K562 (cell line): ENCODE results near the gene EGLN3. TPM values are rescaled to one million over a fixed set of nuclear protein-coding genes. Genes with fewer than 3 reads are reported as not detected.

Experiments used
- ATAC-seq: fragments of 200-7000 bp; cut with Tn5 transposase; 3 replicates; pipeline ENCODE4 v1.9.1; 2020; ENCODE audit warnings: moderate library complexity
- BruUV-seq: library from RNA; stranded (reverse); fragments of 400-500 nt; replicated peaks from 2 replicates; lab custom pipeline; 2021; lab: Mats Ljungman, UMichigan
- CTCF ChIA-PET: fragments of 300-600 bp; formaldehyde crosslinking; extraction: SDS; loops from one replicate; lab custom pipeline; 2021; ENCODE audit warnings: low intra/inter-chr PET ratio; lab: Yijun Ruan, JAX
- POLR2A ChIA-PET: fragments of 300-600, 350-650 bp; sonication (Branson Sonifier 250); formaldehyde crosslinking; extraction: SDS; loops from one replicate; lab custom pipeline; 2021; ENCODE audit warnings: antibody characterized with exemption, inconsistent platforms; lab: Yijun Ruan, JAX
- DNase-seq, 4 experiments: peaks; one replicate each; pipeline versions ENCODE4 v3.0.0 to v3.0.0-alpha.2; 2011 to 2018; ENCODE audit warnings: low spot score in 3 of 4, mixed read lengths in 3 of 4; ENCODE audit errors: extremely low read depth in 1 of 4
- FAIRE-seq: peaks from 2 replicates; lab custom pipeline; 2011; peaks lifted over from hg19 to GRCh38; lab: Jason Lieb, UNC
- H2AFZ ChIP-seq: 2 replicates; pipeline ENCODE4 v1.6.0; 2011; ENCODE audit warnings: low read depth, low read length, control low read depth, inconsistent platforms
- H3K27ac ChIP-seq: fragments of 200-600 bp; 3 replicates; pipeline ENCODE4 v1.8.0; 2011; ENCODE audit warnings: low read depth, mild to moderate bottlenecking, control low read depth, inconsistent platforms, low read length, moderate library complexity, mixed read lengths; ENCODE audit errors: extremely low read depth
- H3K27me3 ChIP-seq, 2 experiments: fragments of 300-600 bp in 1 of 2; 2 replicates in 1 of 2; 3 replicates in 1 of 2; pipeline versions ENCODE4 v1.6.0 to v1.8.0; 2011; ENCODE audit warnings: inconsistent platforms in 2 of 2, low read length in 2 of 2, mild to moderate bottlenecking in 1 of 2, mixed read lengths in 1 of 2, moderate library complexity in 1 of 2; ENCODE audit not compliant: control insufficient read depth in 2 of 2, insufficient read depth in 2 of 2
- H3K36me3 ChIP-seq: fragments of 300-600 bp; 3 replicates; pipeline ENCODE4 v1.8.0; 2011; ENCODE audit warnings: mild to moderate bottlenecking, low read length, inconsistent platforms; ENCODE audit not compliant: control insufficient read depth, insufficient read depth
- H3K4me1 ChIP-seq, 2 experiments: fragments of 200-600 bp in 1 of 2; replicated peaks in 1 of 2; 2 replicates in 1 of 2; 3 replicates in 1 of 2; pipeline versions ENCODE4 v1.5.1 to v1.8.0; 2011; ENCODE audit warnings: inconsistent platforms in 2 of 2, low read length in 2 of 2, mild to moderate bottlenecking in 1 of 2, mixed read lengths in 1 of 2, moderate library complexity in 1 of 2; ENCODE audit not compliant: control insufficient read depth in 2 of 2, insufficient read depth in 2 of 2
- H3K4me2 ChIP-seq: 2 replicates; pipeline ENCODE4 v1.6.1; 2011; ENCODE audit warnings: low read length, control low read depth, inconsistent platforms, mixed read lengths; ENCODE audit not compliant: insufficient read depth
- H3K4me3 ChIP-seq: fragments of 200-600 bp; sonication (generic), shearing (Covaris generic); 2 replicates; pipeline ENCODE4 v1.5.1; 2016; ENCODE audit warnings: control low read depth, inconsistent platforms
- H3K79me2 ChIP-seq: fragments of 200-600 bp; 3 replicates; pipeline ENCODE4 v1.8.0; 2011; ENCODE audit warnings: low read length, inconsistent platforms; ENCODE audit not compliant: control insufficient read depth, insufficient read depth
- H3K9ac ChIP-seq, 2 experiments: 2 replicates each; pipeline versions ENCODE4 v1.6.0 to v1.6.1; 2011; ENCODE audit warnings: low read depth in 2 of 2, low read length in 2 of 2, control low read depth in 1 of 2, inconsistent platforms in 1 of 2, mild to moderate bottlenecking in 1 of 2, mixed read lengths in 1 of 2; ENCODE audit not compliant: insufficient read depth in 1 of 2
- H3K9me1 ChIP-seq: one replicate; pipeline ENCODE4 v1.6.0; 2011; ENCODE audit warnings: inconsistent platforms, mild to moderate bottlenecking, low read length, moderate library complexity; ENCODE audit not compliant: control insufficient read depth, insufficient read depth
- H3K9me3 ChIP-seq: replicated peaks from 2 replicates; pipeline ENCODE4 v1.5.1; 2011; ENCODE audit warnings: low read depth, low read length, inconsistent platforms; ENCODE audit not compliant: control insufficient read depth, insufficient read depth
- H4K20me1 ChIP-seq: replicated peaks from 2 replicates; pipeline ENCODE4 v1.6.1; 2011; ENCODE audit warnings: low read length, inconsistent platforms, mixed read lengths; ENCODE audit not compliant: control insufficient read depth, insufficient read depth
- EP300 ChIP-seq: IDR thresholded peaks from 2 replicates; pipeline ENCODE4 v1.6.1; 2012; ENCODE audit warnings: low read length, improper control_type of control experiment
- HDAC1 ChIP-seq, 2 experiments: fragments of 450-650 bp; IDR thresholded peaks; 2 replicates each; pipeline ENCODE4 v1.6.1; 2016 to 2017; ENCODE audit warnings: inconsistent platforms in 1 of 2, mild to moderate bottlenecking in 1 of 2, moderate library complexity in 1 of 2
- KAT2B ChIP-seq: IDR thresholded peaks from one replicate; pipeline ENCODE4 v1.6.1; 2012; ENCODE audit warnings: low read depth, mild to moderate bottlenecking, control low read depth, inconsistent platforms, low read length, moderate library complexity
- NR1H2 ChIP-seq: sonication (generic); formaldehyde crosslinking; IDR thresholded peaks from 2 replicates; pipeline ENCODE4 v1.4.0; 2020; ENCODE audit warnings: mild to moderate bottlenecking, missing genetic modification reagents
- STAT5A ChIP-seq: IDR thresholded peaks from 2 replicates; pipeline ENCODE4 v1.6.1; 2012; ENCODE audit warnings: low read length, inconsistent platforms, borderline replicate concordance
- WGBS: fragments of 100-300 bp; shearing (Covaris generic); methylation state at CpG from one replicate; pipeline ENCODE4 v1.1.6; 2016; ENCODE audit warnings: low coverage, mixed read lengths; ENCODE audit not compliant: insufficient coverage; ENCODE audit errors: missing lambda C conversion rate; 5-methylcytosine and 5-hydroxymethylcytosine counted together
- in situ Hi-C: fragments of 300-500 bp; cut with MboI; formaldehyde crosslinking; loops from 4 replicates; pipeline ENCODE4 v1.15.0; 2018; ENCODE audit warnings: inconsistent platforms, mixed read lengths
- intact Hi-C: fragments of 100-400 bp; cut with micrococcal nuclease; formaldehyde crosslinking; loops from 2 replicates; pipeline ENCODE4 v1.14.2; 2022
- polyA plus RNA-seq, 8 experiments: library from polyadenylated mRNA; depleted of rRNA in 4 of 8; stranded (reverse) in 5 of 8; unstranded in 3 of 8; fragments of >200 nt; fragmentation: Nextera tagmentation in 2 of 8; fragmentation: Illumina TruSeq in 1 of 8; extraction: Ambion mirVana in 2 of 8; extraction: Trizol in 1 of 8; gene quantifications; 2 replicates each; pipeline versions ENCODE4 v1.2.1 to v1.2.3, GENCODE V29; 2011 to 2014; ENCODE audit warnings: inconsistent platforms in 1 of 8, missing spikeins in 1 of 8
- total RNA-seq, 7 experiments: library from RNA; depleted of rRNA in 6 of 7; stranded (reverse); fragments of >200 nt in 6 of 7; fragmentation: Illumina TruSeq in 2 of 7; extraction: Trizol in 2 of 7; gene quantifications; 2 replicates each; pipeline versions ENCODE4 v1.2.1 to v1.2.3, GENCODE V29; 2011 to 2021; ENCODE audit warnings: low replicate concordance in 1 of 7
- TF ChIP-seq, protein P1 (sequence below), 2 experiments: fragments of 250-450 bp in 1 of 2; fragments of 450-650 bp in 1 of 2; sonication (Bioruptor Pico) in 1 of 2; IDR thresholded peaks; 2 replicates each; pipeline versions ENCODE4 v1.6.1 to v1.8.0; 2016 to 2021; ENCODE audit warnings: mild to moderate bottlenecking in 2 of 2, moderate library complexity in 2 of 2, missing compliant biosample characterization in 1 of 2, missing genetic modification characterization in 1 of 2
- TF ChIP-seq, protein P2 (sequence below): sonication (generic); formaldehyde crosslinking; IDR thresholded peaks from 2 replicates; pipeline ENCODE4 v1.8.1; 2022; ENCODE audit warnings: missing genetic modification reagents

The EGLN3 gene
- total and polyA plus RNA-seq, 9 of the 15 experiments (the other 6 are each of a cell fraction or from before 2014, with no cell fraction given) = 2.5 to 87.6 (median 5.8) TPM

DNA sequence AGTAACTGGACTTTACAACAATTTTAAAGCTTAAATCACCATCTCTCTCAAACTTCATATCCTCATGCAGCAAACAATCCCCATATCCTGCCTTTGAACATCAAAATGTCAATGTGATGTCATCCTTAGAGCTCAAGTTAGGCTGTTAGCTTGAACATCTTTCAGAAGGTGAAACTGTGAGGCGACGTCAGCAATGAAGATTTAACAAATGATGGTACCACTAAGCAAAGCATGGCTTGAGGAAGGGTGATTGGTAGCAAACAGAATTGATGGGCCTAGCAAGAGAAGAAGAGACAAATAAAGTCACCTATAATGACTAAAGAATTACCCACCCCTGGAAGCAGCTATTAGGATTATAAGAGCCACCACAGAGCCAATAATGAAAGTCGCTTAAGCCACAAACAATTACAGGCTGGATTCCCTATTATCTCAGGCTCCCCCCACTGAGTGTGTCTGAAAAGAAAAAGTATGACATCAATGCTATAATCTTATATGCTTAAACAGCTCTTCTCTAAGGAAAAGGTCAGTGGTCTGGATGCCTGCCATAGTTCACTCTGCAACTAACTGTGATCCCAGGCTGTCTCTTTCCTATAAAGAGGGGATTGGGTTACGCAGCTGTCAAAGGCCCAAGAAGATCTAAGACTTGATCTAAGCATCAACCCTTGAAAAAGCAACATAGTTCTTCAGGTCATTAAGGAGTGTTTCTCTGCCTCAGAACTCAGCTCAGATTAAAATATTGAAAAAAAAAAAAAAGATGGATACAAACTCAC is 18.1 kb downstream of the EGLN3 start:
- no peaks in the 10 kb centered on the region for H3K9me1 ChIP-seq
- no peak; the same call in 2 of the 3 replicates for ATAC-seq
- no peak overlapping the region for H3K9ac ChIP-seq
- H4K20me1 ChIP-seq = peaks cover 6% of the 10 kb centered on the region; the same call in 1 of the 2 replicates
- BruUV-seq = no TSS peak
- DNase-seq = no peak
- H3K79me2 ChIP-seq = peaks cover 87% of the 10 kb centered on the region
- intact Hi-C loops (no loop called here), in situ Hi-C loops (no loop called here)
- H3K27me3 ChIP-seq = no peaks in the 10 kb centered on the region
- no peak overlapping the region for H3K4me3 ChIP-seq
- H3K9me3 ChIP-seq = no peaks in the 10 kb centered on the region
- ChIA-PET CTCF (no interaction called here), POLR2A (interaction anchor here (0.8 to 1.6 kb wide), 3 partner anchors 9 to 15 kb away, joined by 3 to 5 read pairs (median 3); no protein-coding TSS in a partner anchor)
- peaks cover 0 to 35% of the 10 kb centered on the region in 2 experiments; a peak in 3 of 5 replicates for H3K4me1 ChIP-seq
- TF ChIP-seq NR1H2 (no peak), STAT5A (no peak), EP300 (no peak), HDAC1 (IDR thresholded peaks at IDR 0.05) (no peak), KAT2B (no peak)
- TF ChIP-seq, protein P1, sequence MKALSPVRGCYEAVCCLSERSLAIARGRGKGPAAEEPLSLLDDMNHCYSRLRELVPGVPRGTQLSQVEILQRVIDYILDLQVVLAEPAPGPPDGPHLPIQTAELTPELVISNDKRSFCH (CRISPR knock-in tag; IDR thresholded peaks at IDR 0.05) = no peak
- TF ChIP-seq, protein P1 (tag; IDR thresholded peaks at IDR 0.05) = peak; percentile 74; the same call in 1 of the 2 replicates
- TF ChIP-seq, protein P2, sequence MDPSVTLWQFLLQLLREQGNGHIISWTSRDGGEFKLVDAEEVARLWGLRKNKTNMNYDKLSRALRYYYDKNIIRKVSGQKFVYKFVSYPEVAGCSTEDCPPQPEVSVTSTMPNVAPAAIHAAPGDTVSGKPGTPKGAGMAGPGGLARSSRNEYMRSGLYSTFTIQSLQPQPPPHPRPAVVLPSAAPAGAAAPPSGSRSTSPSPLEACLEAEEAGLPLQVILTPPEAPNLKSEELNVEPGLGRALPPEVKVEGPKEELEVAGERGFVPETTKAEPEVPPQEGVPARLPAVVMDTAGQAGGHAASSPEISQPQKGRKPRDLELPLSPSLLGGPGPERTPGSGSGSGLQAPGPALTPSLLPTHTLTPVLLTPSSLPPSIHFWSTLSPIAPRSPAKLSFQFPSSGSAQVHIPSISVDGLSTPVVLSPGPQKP (CRISPR knock-in tag) = no peak
- 52% methylated on average over 4 of the region's 4 CpGs for WGBS
- H3K4me2 ChIP-seq = 0 out of 2 replicates have a peak overlapping the region, but pooled peaks have one; percentile 3
- peaks cover 37% of the 10 kb centered on the region for H3K36me3 ChIP-seq
- no peak for FAIRE-seq
- no peak overlapping the region for H3K27ac ChIP-seq
- no peak overlapping the region for H2AFZ ChIP-seq
